Activated T-cell treated with anti-CD3 and anti-CD28 coated beads, Interleukin-2, amount 50 U/mL, for 4 hours (primary cell): Measurements from ENCODE around the gene AVPR2. TPM values are rescaled to one million over a fixed set of nuclear protein-coding genes. Genes with fewer than 3 reads are reported as not detected.
A peak's percentile ranks its signal among the peaks of the same experiment; 100 is the strongest.

Source experiments
- ATAC-seq, 2 donors: fragments of 200-7000 bp; cut with Tn5 transposase; one replicate each; pipeline ENCODE4 v1.10.0; 2021
- DNase-seq: peaks from one replicate; pipeline ENCODE4 v3.0.0-alpha.2; 2020
- H3K27me3 Mint-ChIP-seq: one replicate; pipeline ENCODE4 v1.8.0; 2021; ENCODE audit warnings: low read depth, mixed read lengths
- H3K36me3 Mint-ChIP-seq: one replicate; pipeline ENCODE4 v1.8.0; 2022; ENCODE audit warnings: mixed read lengths; ENCODE audit not compliant: insufficient read depth
- H3K4me1 Mint-ChIP-seq: one replicate; pipeline ENCODE4 v1.8.0; 2021; ENCODE audit warnings: low read depth, mixed read lengths
- H3K4me3 Mint-ChIP-seq: one replicate; pipeline ENCODE4 v1.8.0; 2021; ENCODE audit warnings: mild to moderate bottlenecking, moderate library complexity, mixed read lengths
- H3K9me3 Mint-ChIP-seq: one replicate; pipeline ENCODE4 v1.8.0; 2021; ENCODE audit warnings: mixed read lengths
- total RNA-seq, 3 donors: library from RNA; stranded (reverse); gene quantifications; one replicate each; pipeline ENCODE4 v1.2.1, GENCODE V29; 2021

AVPR2 gene
- total RNA-seq, 3 donors from 2014 or later: not detected

GRCh38 chrX:153877571-153878261, 26.8 kb upstream of the AVPR2 start:
- Mint-ChIP-seq H3K9me3 (no peaks in the 10 kb centered on the region), H3K4me1 (peaks cover 16% of the 10 kb centered on the region), H3K4me3 (no peak overlapping the region), H3K36me3 (no peaks in the 10 kb centered on the region), H3K27me3 (peaks cover 25% of the 10 kb centered on the region)
- no peak for DNase-seq
- ATAC-seq: no peak

- no peak overlapping the region for H3K4me3 Mint-ChIP-seq
- DNase-seq: no peak
- no peaks in the 10 kb centered on the region for H3K36me3 Mint-ChIP-seq
- peaks cover 16% of the 10 kb centered on the region for H3K4me1 Mint-ChIP-seq
- no peaks in the 10 kb centered on the region for H3K9me3 Mint-ChIP-seq
- H3K27me3 Mint-ChIP-seq: peaks cover 25% of the 10 kb centered on the region
- ATAC-seq: no peak
Observed at GRCh38 chrX:153878345-153878744, 26.1 kb upstream of the AVPR2 start.

- Mint-ChIP-seq H3K4me3 (no peak overlapping the region), H3K27me3 (peaks cover 31% of the 10 kb centered on the region), H3K9me3 (no peaks in the 10 kb centered on the region), H3K4me1 (peaks cover 16% of the 10 kb centered on the region), H3K36me3 (no peaks in the 10 kb centered on the region)
- ATAC-seq (peak; percentile 60 to 68), DNase-seq (no peak)
Observed at GRCh38 chrX:153878969-153879653, 25.4 kb upstream of the AVPR2 start.

- ATAC-seq (no peak), DNase-seq (no peak)
- H3K36me3 Mint-ChIP-seq: no peaks in the 10 kb centered on the region
- peaks cover 16% of the 10 kb centered on the region for H3K4me1 Mint-ChIP-seq
- no peak overlapping the region for H3K4me3 Mint-ChIP-seq
- no peaks in the 10 kb centered on the region for H3K9me3 Mint-ChIP-seq
- peaks cover 35% of the 10 kb centered on the region for H3K27me3 Mint-ChIP-seq
Observed at GRCh38 chrX:153879741-153880439, 24.6 kb upstream of the AVPR2 start.

- Mint-ChIP-seq H3K36me3 (no peaks in the 10 kb centered on the region), H3K4me3 (no peak overlapping the region), H3K27me3 (peaks cover 33% of the 10 kb centered on the region), H3K9me3 (no peaks in the 10 kb centered on the region), H3K4me1 (peaks cover 17% of the 10 kb centered on the region)
- no peak for ATAC-seq
- no peak for DNase-seq
Observed at GRCh38 chrX:153880440-153880815, 24.0 kb upstream of the AVPR2 start.

GRCh38 chrX:153881281-153881680, 23.2 kb upstream of the AVPR2 start:
- peaks cover 29% of the 10 kb centered on the region for H3K27me3 Mint-ChIP-seq
- DNase-seq: no peak
- no peak overlapping the region for H3K4me3 Mint-ChIP-seq
- no peaks in the 10 kb centered on the region for H3K9me3 Mint-ChIP-seq
- H3K4me1 Mint-ChIP-seq: peaks cover 17% of the 10 kb centered on the region
- no peak for ATAC-seq
- H3K36me3 Mint-ChIP-seq: no peaks in the 10 kb centered on the region

- no peak for DNase-seq
- peaks cover 29% of the 10 kb centered on the region for H3K27me3 Mint-ChIP-seq
- no peak overlapping the region for H3K4me3 Mint-ChIP-seq
- no peaks in the 10 kb centered on the region for H3K9me3 Mint-ChIP-seq
- no peaks in the 10 kb centered on the region for H3K36me3 Mint-ChIP-seq
- peaks cover 15% of the 10 kb centered on the region for H3K4me1 Mint-ChIP-seq
- no peak for ATAC-seq
Observed at GRCh38 chrX:153882086-153882498, 22.4 kb upstream of the AVPR2 start.

- H3K36me3 Mint-ChIP-seq: no peaks in the 10 kb centered on the region
- no peak for DNase-seq
Observed at GRCh38 chrX:153882557-153882956, 21.9 kb upstream of the AVPR2 start.

GRCh38 chrX:153883163-153883843, 21.2 kb upstream of the AVPR2 start:
- Mint-ChIP-seq H3K4me1 (peaks cover 11% of the 10 kb centered on the region), H3K27me3 (peaks cover 32% of the 10 kb centered on the region), H3K9me3 (no peaks in the 10 kb centered on the region), H3K4me3 (no peak overlapping the region), H3K36me3 (no peaks in the 10 kb centered on the region)
- ATAC-seq: no peak
- DNase-seq: no peak

More at GRCh38 chrX:153882557-153882956, 21.9 kb upstream of the AVPR2 start:
- peaks cover 30% of the 10 kb centered on the region for H3K27me3 Mint-ChIP-seq
- no peak overlapping the region for H3K4me3 Mint-ChIP-seq
- no peaks in the 10 kb centered on the region for H3K9me3 Mint-ChIP-seq
- ATAC-seq: no peak
- H3K4me1 Mint-ChIP-seq: peaks cover 15% of the 10 kb centered on the region

GRCh38 chrX:153884136-153884535, 20.3 kb upstream of the AVPR2 start:
- DNase-seq (no peak), ATAC-seq (no peak)
- H3K36me3 Mint-ChIP-seq: no peaks in the 10 kb centered on the region
- peaks cover 29% of the 10 kb centered on the region for H3K27me3 Mint-ChIP-seq
- no peaks in the 10 kb centered on the region for H3K9me3 Mint-ChIP-seq
- H3K4me1 Mint-ChIP-seq: peaks cover 5% of the 10 kb centered on the region
- no peak overlapping the region for H3K4me3 Mint-ChIP-seq

- Mint-ChIP-seq H3K36me3 (no peaks in the 10 kb centered on the region), H3K9me3 (no peaks in the 10 kb centered on the region)
Observed at GRCh38 chrX:153884590-153884989, 19.9 kb upstream of the AVPR2 start.

GRCh38 chrX:153885208-153885787, 19.2 kb upstream of the AVPR2 start:
- H3K9me3 Mint-ChIP-seq: no peaks in the 10 kb centered on the region
- H3K27me3 Mint-ChIP-seq: peaks cover 22% of the 10 kb centered on the region
- DNase-seq (no peak), ATAC-seq (peak; percentile 61 to 62)
- H3K4me3 Mint-ChIP-seq: peak overlapping the region; percentile 19
- no peaks in the 10 kb centered on the region for H3K36me3 Mint-ChIP-seq
- peaks cover 1% of the 10 kb centered on the region for H3K4me1 Mint-ChIP-seq

More at GRCh38 chrX:153884590-153884989, 19.9 kb upstream of the AVPR2 start:
- ATAC-seq (no peak), DNase-seq (no peak)
- Mint-ChIP-seq H3K4me1 (peaks cover 1% of the 10 kb centered on the region), H3K4me3 (no peak overlapping the region), H3K27me3 (peaks cover 26% of the 10 kb centered on the region)

GRCh38 chrX:153885968-153886903, 18.2 kb upstream of the AVPR2 start, which contains the start of gene L1CAM:
L1CAM (minus strand) TSS chrX:153886173; CDS start chrX:153875836, 10,337 bp downstream.
- H3K9me3 Mint-ChIP-seq: no peaks in the 10 kb centered on the region
- peaks cover 1% of the 10 kb centered on the region for H3K4me1 Mint-ChIP-seq
- DNase-seq: peak; percentile 29
- peak within 1 kb of the TSS; percentile 19 for H3K4me3 Mint-ChIP-seq
- H3K36me3 Mint-ChIP-seq: no peaks in the 10 kb centered on the region
- peak; percentile 67 to 71 for ATAC-seq
- peaks cover 19% of the 10 kb centered on the region for H3K27me3 Mint-ChIP-seq
